GM23338 (cell line): ENCODE results near the gene FARSA. TPM values are rescaled to one million over a fixed set of nuclear protein-coding genes. Genes with fewer than 3 reads are reported as not detected.

ENCODE experiments used
- ATAC-seq: fragments of 200-7000 bp; cut with Tn5 transposase; 3 replicates; pipeline ENCODE4 v1.9.1; 2020
- DNase-seq: peaks from one replicate; pipeline ENCODE4 v3.0.0-alpha.2; 2015; ENCODE audit warnings: low spot score
- H2AFZ ChIP-seq: fragments of 200-600 bp; sonication (generic); 2 replicates; pipeline ENCODE4 v1.8.0; 2016; ENCODE audit warnings: antibody characterized with exemption, mild to moderate bottlenecking, moderate library complexity
- H3F3A ChIP-seq: fragments of 200-600 bp; sonication (generic); replicated peaks from 2 replicates; pipeline ENCODE4 v1.8.0; 2017; ENCODE audit warnings: antibody characterized with exemption, mixed run types, low read depth
- H3K27ac ChIP-seq: fragments of 200-600 bp; sonication (generic); 2 replicates; pipeline ENCODE4 v1.6.1; 2016; ENCODE audit warnings: low read depth
- H3K27me3 ChIP-seq: fragments of 200-600 bp; sonication (generic); 2 replicates; pipeline ENCODE4 v1.8.0; 2016; ENCODE audit warnings: mild to moderate bottlenecking, mixed run types, moderate library complexity; ENCODE audit not compliant: insufficient read depth
- H3K36me3 ChIP-seq: fragments of 200-600 bp; sonication (generic); 2 replicates; pipeline ENCODE4 v1.8.0; 2016; ENCODE audit warnings: mild to moderate bottlenecking; ENCODE audit not compliant: insufficient read depth
- H3K4me1 ChIP-seq: fragments of 200-600 bp; sonication (generic); 2 replicates; pipeline ENCODE4 v1.8.0; 2016; ENCODE audit warnings: mild to moderate bottlenecking, moderate library complexity; ENCODE audit not compliant: insufficient read depth
- H3K4me2 ChIP-seq: fragments of 200-600 bp; sonication (generic); 2 replicates; pipeline ENCODE4 v1.7.1; 2017; ENCODE audit warnings: mixed run types
- H3K4me3 ChIP-seq: fragments of 200-600 bp; sonication (generic); 2 replicates; pipeline ENCODE4 v1.6.1; 2016; ENCODE audit warnings: mixed run types
- H3K79me2 ChIP-seq: fragments of 200-600 bp; sonication (generic); replicated peaks from 2 replicates; pipeline ENCODE4 v1.8.0; 2017; ENCODE audit warnings: mild to moderate bottlenecking; ENCODE audit not compliant: insufficient read depth
- H3K9me2 ChIP-seq: fragments of 200-600 bp; sonication (generic); 2 replicates; pipeline ENCODE4 v1.8.0; 2017; ENCODE audit not compliant: insufficient read depth
- H4K20me1 ChIP-seq: fragments of 200-600 bp; sonication (generic); replicated peaks from 2 replicates; pipeline ENCODE4 v1.8.0; 2017; ENCODE audit warnings: mild to moderate bottlenecking; ENCODE audit not compliant: insufficient read depth
- H3K27ac Mint-ChIP-seq: 2 replicates; pipeline ENCODE4 v1.8.0; 2020; ENCODE audit warnings: inconsistent platforms, mild to moderate bottlenecking, moderate library complexity, mixed read lengths
- H3K27me3 Mint-ChIP-seq: 3 replicates; pipeline ENCODE4 v1.8.0; 2022; ENCODE audit warnings: low read depth, mild to moderate bottlenecking, moderate library complexity, mixed read lengths, inconsistent platforms; ENCODE audit not compliant: insufficient read depth, poor library complexity
- H3K36me3 Mint-ChIP-seq: 3 replicates; pipeline ENCODE4 v1.8.0; 2021; ENCODE audit warnings: low read depth, mild to moderate bottlenecking, inconsistent platforms, moderate library complexity, mixed read lengths
- H3K4me1 Mint-ChIP-seq: 3 replicates; pipeline ENCODE4 v1.8.0; 2020; ENCODE audit warnings: mild to moderate bottlenecking, inconsistent platforms, mixed read lengths
- H3K4me3 Mint-ChIP-seq: 3 replicates; pipeline ENCODE4 v1.8.0; 2021; ENCODE audit warnings: moderate library complexity, mild to moderate bottlenecking, inconsistent platforms, mixed read lengths
- H3K9me3 Mint-ChIP-seq: 3 replicates; pipeline ENCODE4 v1.8.0; 2020; ENCODE audit warnings: moderate library complexity, mild to moderate bottlenecking, inconsistent platforms, mixed read lengths
- CREB1 ChIP-seq: fragments of 250-450 bp; sonication (Bioruptor Pico); IDR thresholded peaks from 2 replicates; pipeline ENCODE4 v1.5.0; 2020; ENCODE audit warnings: low read depth, mild to moderate bottlenecking, moderate library complexity
- EZH2 ChIP-seq: fragments of 200-600 bp; sonication (generic); IDR thresholded peaks from one replicate; pipeline ENCODE4 v1.8.0; 2017; ENCODE audit warnings: antibody characterized with exemption, mild to moderate bottlenecking, low read depth; ENCODE audit not compliant: unreplicated experiment
- EZH2phosphoT487 ChIP-seq: fragments of 200-600 bp; sonication (generic); IDR thresholded peaks from one replicate; pipeline ENCODE4 v1.8.1; 2018; ENCODE audit warnings: antibody characterized with exemption; ENCODE audit not compliant: unreplicated experiment
- JUNB ChIP-seq: IDR thresholded peaks from one replicate; pipeline ENCODE4 v1.6.1; 2016; ENCODE audit warnings: antibody characterized with exemption; ENCODE audit not compliant: unreplicated experiment
- NANOG ChIP-seq: IDR thresholded peaks from 2 replicates; pipeline ENCODE4 v1.6.1; 2016; ENCODE audit warnings: antibody characterized with exemption, borderline replicate concordance
- STAT1 ChIP-seq: IDR thresholded peaks from one replicate; pipeline ENCODE4 v1.6.1; 2016; ENCODE audit warnings: antibody characterized with exemption; ENCODE audit not compliant: unreplicated experiment
- polyA plus RNA-seq: library from polyadenylated mRNA; unstranded; fragments of >200 nt; fragmentation: Nextera tagmentation; extraction: Ambion mirVana; gene quantifications from 2 replicates; pipeline ENCODE4 v1.2.1, GENCODE V29; 2016
- total RNA-seq: library from RNA; depleted of rRNA; stranded (reverse); fragments of >200 nt; shearing (Covaris generic); gene quantifications from 2 replicates; pipeline ENCODE4 v1.2.3, GENCODE V29; 2014
- TF ChIP-seq, protein P1 (sequence below): IDR thresholded peaks from 2 replicates; pipeline ENCODE4 v1.6.1; 2016; ENCODE audit warnings: antibody characterized with exemption
- TF ChIP-seq, protein P2 (sequence below): IDR thresholded peaks from one replicate; pipeline ENCODE4 v1.6.1; 2018; ENCODE audit warnings: antibody characterized with exemption; ENCODE audit not compliant: unreplicated experiment
- TF ChIP-seq, protein P3 (sequence below), 2 experiments: fragments of 200-600 bp in 1 of 2; sonication (generic) in 1 of 2; conservative IDR thresholded peaks; 2 replicates each; pipeline versions ENCODE4 v1.5.1 to v1.6.1; 2016 to 2017; ENCODE audit warnings: antibody characterized with exemption in 2 of 2, low read depth in 2 of 2, mild to moderate bottlenecking in 2 of 2, moderate library complexity in 1 of 2
- TF ChIP-seq, protein P4 (sequence below): fragments of 250-450 bp; sonication (Bioruptor Pico); IDR thresholded peaks from 2 replicates; pipeline ENCODE4 v1.5.0; 2020; ENCODE audit warnings: mild to moderate bottlenecking, moderate library complexity

Gene FARSA
- total and polyA plus RNA-seq, 2 experiments from 2014 or later = 74.7 to 86.4 TPM

GRCh38 chr19:12943437-12944044 is 10.0 kb upstream of the FARSA start (continued):
- TF ChIP-seq EZH2 (no peak), EZH2phosphoT487 (no peak), NANOG (no peak)
- TF ChIP-seq, protein P1, sequence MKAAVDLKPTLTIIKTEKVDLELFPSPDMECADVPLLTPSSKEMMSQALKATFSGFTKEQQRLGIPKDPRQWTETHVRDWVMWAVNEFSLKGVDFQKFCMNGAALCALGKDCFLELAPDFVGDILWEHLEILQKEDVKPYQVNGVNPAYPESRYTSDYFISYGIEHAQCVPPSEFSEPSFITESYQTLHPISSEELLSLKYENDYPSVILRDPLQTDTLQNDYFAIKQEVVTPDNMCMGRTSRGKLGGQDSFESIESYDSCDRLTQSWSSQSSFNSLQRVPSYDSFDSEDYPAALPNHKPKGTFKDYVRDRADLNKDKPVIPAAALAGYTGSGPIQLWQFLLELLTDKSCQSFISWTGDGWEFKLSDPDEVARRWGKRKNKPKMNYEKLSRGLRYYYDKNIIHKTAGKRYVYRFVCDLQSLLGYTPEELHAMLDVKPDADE = no peak

- peak overlapping the region; percentile 99; the same call in 1 of the 2 replicates for H3K4me3 ChIP-seq
- H4K20me1 ChIP-seq = peaks cover 35% of the 10 kb centered on the region
- TF ChIP-seq, protein P2, sequence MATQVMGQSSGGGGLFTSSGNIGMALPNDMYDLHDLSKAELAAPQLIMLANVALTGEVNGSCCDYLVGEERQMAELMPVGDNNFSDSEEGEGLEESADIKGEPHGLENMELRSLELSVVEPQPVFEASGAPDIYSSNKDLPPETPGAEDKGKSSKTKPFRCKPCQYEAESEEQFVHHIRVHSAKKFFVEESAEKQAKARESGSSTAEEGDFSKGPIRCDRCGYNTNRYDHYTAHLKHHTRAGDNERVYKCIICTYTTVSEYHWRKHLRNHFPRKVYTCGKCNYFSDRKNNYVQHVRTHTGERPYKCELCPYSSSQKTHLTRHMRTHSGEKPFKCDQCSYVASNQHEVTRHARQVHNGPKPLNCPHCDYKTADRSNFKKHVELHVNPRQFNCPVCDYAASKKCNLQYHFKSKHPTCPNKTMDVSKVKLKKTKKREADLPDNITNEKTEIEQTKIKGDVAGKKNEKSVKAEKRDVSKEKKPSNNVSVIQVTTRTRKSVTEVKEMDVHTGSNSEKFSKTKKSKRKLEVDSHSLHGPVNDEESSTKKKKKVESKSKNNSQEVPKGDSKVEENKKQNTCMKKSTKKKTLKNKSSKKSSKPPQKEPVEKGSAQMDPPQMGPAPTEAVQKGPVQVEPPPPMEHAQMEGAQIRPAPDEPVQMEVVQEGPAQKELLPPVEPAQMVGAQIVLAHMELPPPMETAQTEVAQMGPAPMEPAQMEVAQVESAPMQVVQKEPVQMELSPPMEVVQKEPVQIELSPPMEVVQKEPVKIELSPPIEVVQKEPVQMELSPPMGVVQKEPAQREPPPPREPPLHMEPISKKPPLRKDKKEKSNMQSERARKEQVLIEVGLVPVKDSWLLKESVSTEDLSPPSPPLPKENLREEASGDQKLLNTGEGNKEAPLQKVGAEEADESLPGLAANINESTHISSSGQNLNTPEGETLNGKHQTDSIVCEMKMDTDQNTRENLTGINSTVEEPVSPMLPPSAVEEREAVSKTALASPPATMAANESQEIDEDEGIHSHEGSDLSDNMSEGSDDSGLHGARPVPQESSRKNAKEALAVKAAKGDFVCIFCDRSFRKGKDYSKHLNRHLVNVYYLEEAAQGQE = no peak
- TF ChIP-seq, protein P3, sequence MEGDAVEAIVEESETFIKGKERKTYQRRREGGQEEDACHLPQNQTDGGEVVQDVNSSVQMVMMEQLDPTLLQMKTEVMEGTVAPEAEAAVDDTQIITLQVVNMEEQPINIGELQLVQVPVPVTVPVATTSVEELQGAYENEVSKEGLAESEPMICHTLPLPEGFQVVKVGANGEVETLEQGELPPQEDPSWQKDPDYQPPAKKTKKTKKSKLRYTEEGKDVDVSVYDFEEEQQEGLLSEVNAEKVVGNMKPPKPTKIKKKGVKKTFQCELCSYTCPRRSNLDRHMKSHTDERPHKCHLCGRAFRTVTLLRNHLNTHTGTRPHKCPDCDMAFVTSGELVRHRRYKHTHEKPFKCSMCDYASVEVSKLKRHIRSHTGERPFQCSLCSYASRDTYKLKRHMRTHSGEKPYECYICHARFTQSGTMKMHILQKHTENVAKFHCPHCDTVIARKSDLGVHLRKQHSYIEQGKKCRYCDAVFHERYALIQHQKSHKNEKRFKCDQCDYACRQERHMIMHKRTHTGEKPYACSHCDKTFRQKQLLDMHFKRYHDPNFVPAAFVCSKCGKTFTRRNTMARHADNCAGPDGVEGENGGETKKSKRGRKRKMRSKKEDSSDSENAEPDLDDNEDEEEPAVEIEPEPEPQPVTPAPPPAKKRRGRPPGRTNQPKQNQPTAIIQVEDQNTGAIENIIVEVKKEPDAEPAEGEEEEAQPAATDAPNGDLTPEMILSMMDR (conservative IDR thresholded peaks at IDR 0.05; ENCODE audit: low read depth in 2 of 2) = no peak
- TF ChIP-seq CREB1 (CRISPR knock-in tag) (no peak), STAT1 (no peak), JUNB (no peak), NANOG (no peak)
- TF ChIP-seq, protein P4, sequence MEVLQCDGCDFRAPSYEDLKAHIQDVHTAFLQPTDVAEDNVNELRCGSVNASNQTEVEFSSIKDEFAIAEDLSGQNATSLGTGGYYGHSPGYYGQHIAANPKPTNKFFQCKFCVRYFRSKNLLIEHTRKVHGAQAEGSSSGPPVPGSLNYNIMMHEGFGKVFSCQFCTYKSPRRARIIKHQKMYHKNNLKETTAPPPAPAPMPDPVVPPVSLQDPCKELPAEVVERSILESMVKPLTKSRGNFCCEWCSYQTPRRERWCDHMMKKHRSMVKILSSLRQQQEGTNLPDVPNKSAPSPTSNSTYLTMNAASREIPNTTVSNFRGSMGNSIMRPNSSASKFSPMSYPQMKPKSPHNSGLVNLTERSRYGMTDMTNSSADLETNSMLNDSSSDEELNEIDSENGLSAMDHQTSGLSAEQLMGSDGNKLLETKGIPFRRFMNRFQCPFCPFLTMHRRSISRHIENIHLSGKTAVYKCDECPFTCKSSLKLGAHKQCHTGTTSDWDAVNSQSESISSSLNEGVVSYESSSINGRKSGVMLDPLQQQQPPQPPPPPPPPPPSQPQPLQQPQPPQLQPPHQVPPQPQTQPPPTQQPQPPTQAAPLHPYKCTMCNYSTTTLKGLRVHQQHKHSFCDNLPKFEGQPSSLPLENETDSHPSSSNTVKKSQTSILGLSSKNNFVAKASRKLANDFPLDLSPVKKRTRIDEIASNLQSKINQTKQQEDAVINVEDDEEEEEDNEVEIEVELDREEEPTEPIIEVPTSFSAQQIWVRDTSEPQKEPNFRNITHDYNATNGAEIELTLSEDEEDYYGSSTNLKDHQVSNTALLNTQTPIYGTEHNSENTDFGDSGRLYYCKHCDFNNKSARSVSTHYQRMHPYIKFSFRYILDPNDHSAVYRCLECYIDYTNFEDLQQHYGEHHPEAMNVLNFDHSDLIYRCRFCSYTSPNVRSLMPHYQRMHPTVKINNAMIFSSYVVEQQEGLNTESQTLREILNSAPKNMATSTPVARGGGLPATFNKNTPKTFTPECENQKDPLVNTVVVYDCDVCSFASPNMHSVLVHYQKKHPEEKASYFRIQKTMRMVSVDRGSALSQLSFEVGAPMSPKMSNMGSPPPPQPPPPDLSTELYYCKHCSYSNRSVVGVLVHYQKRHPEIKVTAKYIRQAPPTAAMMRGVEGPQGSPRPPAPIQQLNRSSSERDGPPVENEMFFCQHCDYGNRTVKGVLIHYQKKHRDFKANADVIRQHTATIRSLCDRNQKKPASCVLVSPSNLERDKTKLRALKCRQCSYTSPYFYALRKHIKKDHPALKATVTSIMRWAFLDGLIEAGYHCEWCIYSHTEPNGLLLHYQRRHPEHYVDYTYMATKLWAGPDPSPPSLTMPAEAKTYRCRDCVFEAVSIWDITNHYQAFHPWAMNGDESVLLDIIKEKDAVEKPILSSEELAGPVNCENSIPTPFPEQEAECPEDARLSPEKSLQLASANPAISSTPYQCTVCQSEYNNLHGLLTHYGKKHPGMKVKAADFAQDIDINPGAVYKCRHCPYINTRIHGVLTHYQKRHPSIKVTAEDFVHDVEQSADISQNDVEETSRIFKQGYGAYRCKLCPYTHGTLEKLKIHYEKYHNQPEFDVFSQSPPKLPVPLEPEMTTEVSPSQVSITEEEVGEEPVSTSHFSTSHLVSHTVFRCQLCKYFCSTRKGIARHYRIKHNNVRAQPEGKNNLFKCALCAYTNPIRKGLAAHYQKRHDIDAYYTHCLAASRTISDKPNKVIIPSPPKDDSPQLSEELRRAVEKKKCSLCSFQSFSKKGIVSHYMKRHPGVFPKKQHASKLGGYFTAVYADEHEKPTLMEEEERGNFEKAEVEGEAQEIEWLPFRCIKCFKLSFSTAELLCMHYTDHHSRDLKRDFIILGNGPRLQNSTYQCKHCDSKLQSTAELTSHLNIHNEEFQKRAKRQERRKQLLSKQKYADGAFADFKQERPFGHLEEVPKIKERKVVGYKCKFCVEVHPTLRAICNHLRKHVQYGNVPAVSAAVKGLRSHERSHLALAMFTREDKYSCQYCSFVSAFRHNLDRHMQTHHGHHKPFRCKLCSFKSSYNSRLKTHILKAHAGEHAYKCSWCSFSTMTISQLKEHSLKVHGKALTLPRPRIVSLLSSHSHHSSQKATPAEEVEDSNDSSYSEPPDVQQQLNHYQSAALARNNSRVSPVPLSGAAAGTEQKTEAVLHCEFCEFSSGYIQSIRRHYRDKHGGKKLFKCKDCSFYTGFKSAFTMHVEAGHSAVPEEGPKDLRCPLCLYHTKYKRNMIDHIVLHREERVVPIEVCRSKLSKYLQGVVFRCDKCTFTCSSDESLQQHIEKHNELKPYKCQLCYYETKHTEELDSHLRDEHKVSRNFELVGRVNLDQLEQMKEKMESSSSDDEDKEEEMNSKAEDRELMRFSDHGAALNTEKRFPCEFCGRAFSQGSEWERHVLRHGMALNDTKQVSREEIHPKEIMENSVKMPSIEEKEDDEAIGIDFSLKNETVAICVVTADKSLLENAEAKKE (CRISPR knock-in tag) = no peak
- TF ChIP-seq, protein P1 = no peak
Measured at GRCh38 chr19:12940897-12941296, 7.4 kb upstream of the FARSA start.

More at GRCh38 chr19:12940897-12941296, 7.4 kb upstream of the FARSA start:
- peaks cover 32% of the 10 kb centered on the region for H3K79me2 ChIP-seq
- H3K36me3 ChIP-seq = peaks cover 57% of the 10 kb centered on the region
- peak overlapping the region; percentile 40; the same call in 2 of the 3 replicates for H3K4me3 Mint-ChIP-seq
- 0 out of 2 replicates have a peak overlapping the region, but pooled peaks have one; percentile 68 for H3K27ac Mint-ChIP-seq
- peaks cover 22% of the 10 kb centered on the region for H3K4me1 ChIP-seq
- peak overlapping the region; percentile 79 for H3K27ac ChIP-seq
- H2AFZ ChIP-seq = no peak overlapping the region
- H3K9me3 Mint-ChIP-seq = no peaks in the 10 kb centered on the region
- H3K4me1 Mint-ChIP-seq = peaks cover 30% of the 10 kb centered on the region
- H3F3A ChIP-seq = peaks cover 76% of the 10 kb centered on the region
- H3K27me3 ChIP-seq = no peaks in the 10 kb centered on the region
- no peak for DNase-seq
- no peak for ATAC-seq
- peaks cover 27% of the 10 kb centered on the region for H3K27me3 Mint-ChIP-seq
- no peaks in the 10 kb centered on the region for H3K9me2 ChIP-seq
- peaks cover 73% of the 10 kb centered on the region for H3K36me3 Mint-ChIP-seq
- H3K4me2 ChIP-seq = peak overlapping the region; percentile 20
